Muscle layer of colon (tissue), 2 donors: ENCODE data around the gene TUBB4B.

ENCODE experiments used
- H3K27ac ChIP-seq: one replicate; pipeline ENCODE4 v1.7.0; 2013; ENCODE audit warnings: low read depth, mild to moderate bottlenecking, low read length, moderate library complexity
- H3K27me3 ChIP-seq, 2 donors: one replicate each; pipeline ENCODE4 v1.7.0; 2013; ENCODE audit warnings: low read length in 2 of 2, mild to moderate bottlenecking in 2 of 2; ENCODE audit not compliant: insufficient read depth in 2 of 2, control insufficient read depth in 1 of 2
- H3K36me3 ChIP-seq: one replicate; pipeline ENCODE4 v1.7.0; 2013; ENCODE audit warnings: mild to moderate bottlenecking, low read length; ENCODE audit not compliant: insufficient read depth
- H3K4me1 ChIP-seq: one replicate; pipeline ENCODE4 v1.7.0; 2013; ENCODE audit warnings: mild to moderate bottlenecking, low read length; ENCODE audit not compliant: insufficient read depth
- H3K4me3 ChIP-seq, 2 donors: one replicate each; pipeline ENCODE4 v1.7.0; 2013; ENCODE audit warnings: low read length in 2 of 2, low read depth in 1 of 2, mild to moderate bottlenecking in 1 of 2, moderate library complexity in 1 of 2
- H3K9ac ChIP-seq: one replicate; pipeline ENCODE4 v1.7.0; 2013; ENCODE audit warnings: low read length
- H3K9me3 ChIP-seq: one replicate; pipeline ENCODE4 v1.7.0; 2013; ENCODE audit warnings: mild to moderate bottlenecking, low read length
- donor health status: abdominal sarcoma.
- donor health status: Adenocarcinoma of cecum.

Gene TUBB4B

GRCh38 chr9:137221095-137221505, 20.0 kb upstream of the TUBB4B start:
- Histone ChIP-seq H3K9me3 (no peaks in the 10 kb centered on the region), H3K4me3 (no peak overlapping the region), H3K27ac (no peak overlapping the region), H3K36me3 (no peaks in the 10 kb centered on the region), H3K27me3 (no peaks in the 10 kb centered on the region), H3K4me1 (peaks cover 5% of the 10 kb centered on the region), H3K9ac (no peak overlapping the region)

GRCh38 chr9:137221506-137222111, 19.5 kb upstream of the TUBB4B start:
- Histone ChIP-seq H3K27me3 (no peaks in the 10 kb centered on the region), H3K4me1 (peaks cover 5% of the 10 kb centered on the region), H3K4me3 (peak overlapping the region in 1 of 2 donors; percentile 31), H3K9ac (no peak overlapping the region), H3K27ac (no peak overlapping the region), H3K36me3 (no peaks in the 10 kb centered on the region), H3K9me3 (no peaks in the 10 kb centered on the region)

DNA sequence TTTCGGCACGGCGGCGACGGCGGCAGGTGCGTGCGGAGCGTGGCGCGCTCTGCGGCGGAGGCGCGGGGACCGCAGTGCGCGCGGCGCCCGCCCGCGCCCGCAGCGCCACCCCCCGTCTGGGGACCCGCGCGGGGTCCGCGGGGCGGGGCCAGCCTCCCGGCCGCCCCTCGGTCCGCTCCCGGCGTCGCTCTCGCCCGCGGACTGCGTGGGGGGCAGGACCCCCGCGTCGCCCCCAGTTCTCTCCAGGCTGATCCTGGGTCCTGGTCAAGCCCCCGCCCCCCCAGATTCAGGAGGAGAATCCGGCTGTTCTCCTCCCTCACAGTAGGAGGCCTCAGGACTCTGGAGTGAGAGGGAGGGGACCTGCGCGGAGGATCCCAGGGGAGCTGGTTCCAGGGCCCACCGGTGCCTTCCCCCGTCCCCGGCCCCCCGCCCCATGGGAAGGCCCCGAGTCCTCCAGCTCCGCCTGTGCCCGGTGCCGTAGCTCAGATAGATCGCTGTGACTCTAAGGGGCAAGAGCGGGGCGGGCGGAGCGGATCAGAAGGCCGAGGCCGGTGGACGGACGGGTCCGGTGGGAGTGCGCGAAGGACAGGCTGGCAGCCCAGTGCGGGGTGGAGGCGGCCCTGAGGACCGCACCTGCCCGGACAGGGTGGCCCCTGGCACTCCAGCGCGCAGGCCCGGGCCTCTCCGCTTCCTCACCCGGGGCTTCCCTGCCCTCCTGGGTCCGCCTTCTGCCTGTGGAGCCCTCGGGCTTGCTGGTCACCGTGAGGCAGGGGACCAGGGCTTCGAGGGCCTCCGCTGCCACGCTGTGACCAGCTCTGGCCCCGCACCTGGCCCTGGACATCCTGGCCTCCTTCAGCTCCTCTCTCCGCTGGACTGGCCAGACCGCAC, 18.7 kb upstream of the TUBB4B start, which contains the start of gene RNF208:
Gene RNF208, minus strand, starts transcription at position 51 of the 888 bp plus-strand sequence. CDS start 1,028 bp downstream, outside the sequence.
- Histone ChIP-seq H3K4me1 (peaks cover 5% of the 10 kb centered on the region), H3K27me3 (peaks cover 0 to 8% of the 10 kb centered on the region in 2 donors), H3K9ac (peak within 1 kb of the TSS; percentile 25), H3K36me3 (no peaks in the 10 kb centered on the region), H3K4me3 (peak within 1 kb of the TSS; percentile 71 to 73), H3K27ac (peak within 1 kb of the TSS; percentile 75), H3K9me3 (no peaks in the 10 kb centered on the region)

GRCh38 chr9:137223078-137223970, 17.8 kb upstream of the TUBB4B start:
- Histone ChIP-seq H3K27ac (peak overlapping the region; percentile 86), H3K4me1 (peaks cover 5% of the 10 kb centered on the region)

DNA sequence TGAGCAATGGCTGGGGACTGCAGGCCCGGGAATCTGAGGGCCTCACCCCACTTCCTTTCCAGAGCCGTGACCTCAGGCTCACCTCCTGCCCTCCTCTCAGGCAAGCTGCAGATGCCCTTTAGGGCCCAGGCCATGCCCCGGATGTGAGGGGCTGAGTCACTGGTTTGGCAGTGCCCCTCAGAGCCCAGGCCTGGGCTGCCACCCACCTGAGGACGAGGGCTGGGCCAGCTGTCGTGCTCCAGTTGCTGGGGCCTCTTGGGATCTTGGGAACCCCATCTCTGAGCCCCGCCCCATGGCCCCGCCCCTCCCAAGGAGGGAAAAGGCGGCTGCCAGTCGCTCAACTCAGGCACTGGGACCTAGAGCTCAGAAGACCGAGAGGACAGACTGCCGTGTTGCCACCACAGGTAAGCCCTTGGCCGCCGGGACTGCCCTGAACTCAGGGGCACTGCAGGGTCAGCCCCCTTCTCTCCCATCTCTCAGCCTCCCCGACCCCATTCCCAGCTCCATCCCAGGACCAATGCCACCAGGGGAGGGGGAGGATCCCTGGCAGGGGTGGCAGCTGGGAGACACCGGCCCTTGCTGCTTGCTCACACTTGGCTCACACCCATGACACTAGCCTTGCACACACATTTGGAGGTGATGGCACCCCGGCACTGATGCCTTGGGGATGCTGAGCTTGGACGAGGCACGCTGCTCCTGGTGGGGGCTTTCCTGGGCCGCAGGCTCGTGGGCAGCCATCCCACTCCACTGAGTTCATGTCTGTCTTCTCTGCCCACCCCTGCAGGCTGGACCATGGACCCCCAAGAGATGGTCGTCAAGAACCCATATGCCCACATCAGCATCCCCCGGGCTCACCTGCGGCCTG, 16.0 kb upstream of the TUBB4B start, which contains the start of gene CYSRT1:
Gene CYSRT1, plus strand, starts transcription at position 345 of the 865 bp plus-strand sequence. Its CDS starts 448 bp downstream, at position 793.
- Histone ChIP-seq H3K4me3 (peak within 1 kb of the TSS; percentile 73 to 84), H3K4me1 (peaks cover 5% of the 10 kb centered on the region), H3K36me3 (no peaks in the 10 kb centered on the region), H3K27ac (peak within 1 kb of the TSS; percentile 86), H3K9me3 (no peaks in the 10 kb centered on the region), H3K27me3 (peaks cover 0 to 31% of the 10 kb centered on the region in 2 donors), H3K9ac (peak within 1 kb of the TSS; percentile 78)

More at GRCh38 chr9:137223078-137223970, 17.8 kb upstream of the TUBB4B start:
- H3K4me3 ChIP-seq, result peak overlapping the region; percentile 73 to 84
- peaks cover 0 to 14% of the 10 kb centered on the region in 2 donors for H3K27me3 ChIP-seq
- H3K9ac ChIP-seq, result peak overlapping the region; percentile 78
- no peaks in the 10 kb centered on the region for H3K36me3 ChIP-seq
- no peaks in the 10 kb centered on the region for H3K9me3 ChIP-seq

- no peak overlapping the region for H3K4me3 ChIP-seq
- no peak overlapping the region for H3K27ac ChIP-seq
- H3K4me1 ChIP-seq, result peaks cover 5% of the 10 kb centered on the region
- no peaks in the 10 kb centered on the region for H3K36me3 ChIP-seq
- H3K9me3 ChIP-seq, result no peaks in the 10 kb centered on the region
- no peak overlapping the region for H3K9ac ChIP-seq
- peaks cover 3 to 38% of the 10 kb centered on the region in 2 donors for H3K27me3 ChIP-seq
Measured at GRCh38 chr9:137225699-137226331, 15.3 kb upstream of the TUBB4B start.

DNA sequence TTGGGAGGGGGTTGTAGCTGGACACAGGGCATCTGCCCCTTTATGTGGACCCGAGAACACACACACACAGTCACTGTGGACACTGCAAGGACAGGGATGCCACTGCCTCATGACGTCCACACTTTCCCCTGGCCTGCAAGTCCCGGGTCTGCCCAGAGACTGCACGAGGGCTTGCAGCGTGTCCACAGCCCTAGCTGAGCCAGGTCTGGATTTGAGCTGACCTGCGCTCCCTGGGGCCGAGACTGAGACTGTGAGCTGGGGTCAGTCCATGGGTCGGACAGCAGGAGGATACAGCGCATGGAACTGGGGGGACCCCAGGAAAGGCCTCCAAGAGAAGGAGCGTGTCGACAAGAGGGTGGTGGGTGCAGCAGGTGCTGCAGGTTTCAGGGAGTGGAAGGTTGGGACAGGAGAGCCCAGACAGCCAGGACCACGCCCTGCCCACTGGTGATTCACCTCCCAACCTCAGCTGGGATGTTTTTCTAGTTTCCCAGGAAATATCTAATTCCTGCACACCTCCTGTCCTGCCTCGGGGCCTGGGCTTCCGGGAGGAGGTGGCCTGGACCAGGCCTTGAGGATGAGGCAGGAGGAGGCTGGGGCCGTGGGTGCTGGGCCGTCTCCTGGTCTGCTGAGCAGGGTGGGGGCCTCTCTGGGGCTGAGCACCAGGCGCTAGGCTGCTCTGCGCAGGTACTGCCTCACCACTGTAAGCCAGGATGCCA, 14.6 kb upstream of the TUBB4B start:
- Histone ChIP-seq H3K4me3 (no peak overlapping the region), H3K9me3 (no peaks in the 10 kb centered on the region), H3K4me1 (peaks cover 5% of the 10 kb centered on the region), H3K9ac (no peak overlapping the region), H3K27me3 (peaks cover 4 to 45% of the 10 kb centered on the region in 2 donors), H3K27ac (no peak overlapping the region), H3K36me3 (no peaks in the 10 kb centered on the region)

GRCh38 chr9:137227054-137227852, 13.8 kb upstream of the TUBB4B start, which contains the start of gene RNF224:
RNF224 (plus strand) TSS chr9:137227502; CDS start chr9:137228336, 834 bp downstream.
- Histone ChIP-seq H3K9ac (no peak within 1 kb of the TSS), H3K9me3 (no peaks in the 10 kb centered on the region), H3K27ac (no peak within 1 kb of the TSS), H3K36me3 (no peaks in the 10 kb centered on the region), H3K4me1 (peaks cover 5% of the 10 kb centered on the region), H3K27me3 (peaks cover 4 to 52% of the 10 kb centered on the region in 2 donors), H3K4me3 (no peak within 1 kb of the TSS)

DNA sequence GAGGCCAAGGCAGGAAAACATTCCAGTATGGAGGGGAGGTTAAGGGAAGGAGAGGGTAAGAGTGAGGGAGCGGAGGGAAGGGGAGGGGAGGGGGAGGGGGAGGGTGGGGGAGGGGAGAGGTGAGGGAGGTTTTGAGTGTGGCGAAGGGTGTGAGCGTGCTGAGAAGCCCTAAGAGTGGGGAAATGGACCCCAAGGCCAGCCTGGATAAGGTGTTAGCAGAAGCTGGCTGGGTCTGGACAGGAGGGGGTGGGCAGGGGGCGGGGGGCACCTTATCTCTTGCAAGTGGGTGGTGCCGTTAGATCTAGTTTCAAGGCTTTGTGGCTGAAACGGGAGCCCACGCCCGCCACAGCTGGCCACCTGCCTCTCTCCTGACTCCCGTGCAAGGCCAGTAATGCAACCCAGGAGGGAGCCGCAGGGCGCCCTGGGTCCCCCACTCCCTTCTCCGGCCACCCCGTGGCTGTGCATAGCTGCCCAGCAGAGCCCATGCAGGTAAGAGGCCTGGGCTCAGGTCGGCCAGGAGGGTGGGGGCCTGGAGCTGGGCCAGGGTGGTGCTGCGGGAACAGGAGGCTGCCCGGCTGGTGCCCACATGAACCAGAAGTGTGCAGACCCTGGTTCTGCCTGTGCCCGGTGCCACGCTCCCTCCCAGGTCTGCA, 13.1 kb upstream of the TUBB4B start:
- H3K4me3 ChIP-seq, result no peak overlapping the region
- H3K9me3 ChIP-seq, result no peaks in the 10 kb centered on the region
- no peak overlapping the region for H3K27ac ChIP-seq
- H3K27me3 ChIP-seq, result peaks cover 4 to 59% of the 10 kb centered on the region in 2 donors
- H3K9ac ChIP-seq, result no peak overlapping the region
- H3K36me3 ChIP-seq, result no peaks in the 10 kb centered on the region
- H3K4me1 ChIP-seq, result peaks cover 5% of the 10 kb centered on the region
